Right cardiac atrium (tissue), 5 donors: ENCODE data around the gene TCHH. TPM values are rescaled to one million over a fixed set of nuclear protein-coding genes. Genes with fewer than 3 reads are reported as not detected.

Experiments used
- ATAC-seq, 2 donors: fragments of 200-7000 bp; cut with Tn5 transposase; one replicate each; pipeline versions ENCODE4 v1.8.0 to v1.9.1; 2020; ENCODE audit warnings: moderate library complexity in 2 of 2, mild to moderate bottlenecking in 1 of 2
- DNase-seq, 3 donors: peaks; one replicate each; pipeline ENCODE4 v3.0.0-alpha.2; 2020
- H3K27ac ChIP-seq: one replicate; pipeline ENCODE4 v1.5.1; 2013; ENCODE audit warnings: mild to moderate bottlenecking, low read length, control low read depth, moderate library complexity
- H3K27me3 ChIP-seq: one replicate; pipeline ENCODE4 v1.6.1; 2013; ENCODE audit not compliant: control insufficient read depth, insufficient read depth
- H3K4me1 ChIP-seq: one replicate; pipeline ENCODE4 v1.6.1; 2013; ENCODE audit warnings: low read length; ENCODE audit not compliant: control insufficient read depth, insufficient read depth
- H3K4me3 ChIP-seq: one replicate; pipeline ENCODE4 v1.5.1; 2013; ENCODE audit warnings: low read length, control low read depth
- H3K9me3 ChIP-seq: one replicate; pipeline ENCODE4 v1.6.1; 2013; ENCODE audit warnings: low read length; ENCODE audit not compliant: control insufficient read depth
- WGBS: extraction: QIAGEN DNeasy Blood & Tissue Kit; methylation state at CpG from one replicate; pipeline ENCODE4 v1.1.7; 2013; 5-methylcytosine and 5-hydroxymethylcytosine counted together
- intact Hi-C, 4 donors: fragments of 100-400 bp; cut with DNase I; formaldehyde crosslinking; loops; one replicate each; pipeline versions ENCODE4 v1.11.0 to v1.14.0; 2022 to 2023
- long read RNA-seq, 4 donors: library from polyadenylated mRNA; unstranded; transcript quantifications; one replicate each; pipeline ENCODE4 v2.0.0, GENCODE V29; 2020 to 2021
- polyA plus RNA-seq: library from polyadenylated mRNA; stranded (reverse); fragments of 200-250 nt; gene quantifications from one replicate; pipeline ENCODE4 v1.2.3, GENCODE V29; 2013
- total RNA-seq, 4 donors: library from RNA; stranded (reverse); fragmentation: NEBNext Ultra II Directional; extraction: Animal tissue kit (Norgen Biotek cat#: 25700); gene quantifications; one replicate each; pipeline ENCODE4 v1.2.1, GENCODE V29; 2021
- donor health status: healthy with polysubstance abuse.
- donor health status: DM: no; HTN: yes; CAD: no.
- donor health status: DM: no; HTN: no; CAD: no.
- donor health status: DM: no; HTN: yes; CAD: no; lungs with severe emphysema.
- donor health status: DM: yes; HTN: yes; CAD: no.

The TCHH gene, protein sequence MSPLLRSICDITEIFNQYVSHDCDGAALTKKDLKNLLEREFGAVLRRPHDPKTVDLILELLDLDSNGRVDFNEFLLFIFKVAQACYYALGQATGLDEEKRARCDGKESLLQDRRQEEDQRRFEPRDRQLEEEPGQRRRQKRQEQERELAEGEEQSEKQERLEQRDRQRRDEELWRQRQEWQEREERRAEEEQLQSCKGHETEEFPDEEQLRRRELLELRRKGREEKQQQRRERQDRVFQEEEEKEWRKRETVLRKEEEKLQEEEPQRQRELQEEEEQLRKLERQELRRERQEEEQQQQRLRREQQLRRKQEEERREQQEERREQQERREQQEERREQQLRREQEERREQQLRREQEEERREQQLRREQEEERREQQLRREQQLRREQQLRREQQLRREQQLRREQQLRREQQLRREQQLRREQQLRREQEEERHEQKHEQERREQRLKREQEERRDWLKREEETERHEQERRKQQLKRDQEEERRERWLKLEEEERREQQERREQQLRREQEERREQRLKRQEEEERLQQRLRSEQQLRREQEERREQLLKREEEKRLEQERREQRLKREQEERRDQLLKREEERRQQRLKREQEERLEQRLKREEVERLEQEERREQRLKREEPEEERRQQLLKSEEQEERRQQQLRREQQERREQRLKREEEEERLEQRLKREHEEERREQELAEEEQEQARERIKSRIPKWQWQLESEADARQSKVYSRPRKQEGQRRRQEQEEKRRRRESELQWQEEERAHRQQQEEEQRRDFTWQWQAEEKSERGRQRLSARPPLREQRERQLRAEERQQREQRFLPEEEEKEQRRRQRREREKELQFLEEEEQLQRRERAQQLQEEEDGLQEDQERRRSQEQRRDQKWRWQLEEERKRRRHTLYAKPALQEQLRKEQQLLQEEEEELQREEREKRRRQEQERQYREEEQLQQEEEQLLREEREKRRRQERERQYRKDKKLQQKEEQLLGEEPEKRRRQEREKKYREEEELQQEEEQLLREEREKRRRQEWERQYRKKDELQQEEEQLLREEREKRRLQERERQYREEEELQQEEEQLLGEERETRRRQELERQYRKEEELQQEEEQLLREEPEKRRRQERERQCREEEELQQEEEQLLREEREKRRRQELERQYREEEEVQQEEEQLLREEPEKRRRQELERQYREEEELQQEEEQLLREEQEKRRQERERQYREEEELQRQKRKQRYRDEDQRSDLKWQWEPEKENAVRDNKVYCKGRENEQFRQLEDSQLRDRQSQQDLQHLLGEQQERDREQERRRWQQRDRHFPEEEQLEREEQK (N-terminal part only)
- total RNA-seq (under 1 TPM; 0.03 to 0.11 (median 0.10) TPM), polyA plus RNA-seq (0.09 TPM)
- long read RNA-seq, donor 1 = 0 reads
- long read RNA-seq, donor 2 = 0 reads
- long read RNA-seq, donor 3, partial matches to known transcripts = 0 of 3 reads
- long read RNA-seq, donor 3, other reads (novel, unspliced or antisense) = 3 of 3 reads
- long read RNA-seq, donor 4 = 0 reads

DNA sequence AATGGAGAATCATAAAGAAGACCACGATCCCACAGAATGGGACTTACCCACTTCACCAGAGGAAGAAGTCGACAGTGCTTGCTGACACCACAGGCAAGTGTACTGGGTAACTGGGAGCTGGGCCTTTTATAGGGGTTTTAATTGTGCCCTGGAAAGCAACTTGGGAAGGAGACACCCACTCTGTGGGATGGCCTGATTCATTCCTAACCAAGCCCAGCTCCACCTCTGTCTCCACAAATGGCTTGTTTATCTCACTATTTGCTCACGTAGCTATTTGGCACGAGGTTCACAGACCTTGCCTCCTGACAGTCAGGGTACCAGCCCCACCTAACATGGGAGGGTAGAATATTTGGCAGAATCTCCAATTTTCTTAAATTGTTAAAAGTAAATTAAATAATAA, at the start of gene TCHH:
TCHH (minus strand) TSS at position 101 of the 400 bp plus-strand sequence. CDS start 1,364 bp downstream, outside the sequence.
- no peak for ATAC-seq
- Histone ChIP-seq H3K4me1 (peaks cover 13% of the 10 kb centered on the region), H3K27me3 (peaks cover 16% of the 10 kb centered on the region)

DNA sequence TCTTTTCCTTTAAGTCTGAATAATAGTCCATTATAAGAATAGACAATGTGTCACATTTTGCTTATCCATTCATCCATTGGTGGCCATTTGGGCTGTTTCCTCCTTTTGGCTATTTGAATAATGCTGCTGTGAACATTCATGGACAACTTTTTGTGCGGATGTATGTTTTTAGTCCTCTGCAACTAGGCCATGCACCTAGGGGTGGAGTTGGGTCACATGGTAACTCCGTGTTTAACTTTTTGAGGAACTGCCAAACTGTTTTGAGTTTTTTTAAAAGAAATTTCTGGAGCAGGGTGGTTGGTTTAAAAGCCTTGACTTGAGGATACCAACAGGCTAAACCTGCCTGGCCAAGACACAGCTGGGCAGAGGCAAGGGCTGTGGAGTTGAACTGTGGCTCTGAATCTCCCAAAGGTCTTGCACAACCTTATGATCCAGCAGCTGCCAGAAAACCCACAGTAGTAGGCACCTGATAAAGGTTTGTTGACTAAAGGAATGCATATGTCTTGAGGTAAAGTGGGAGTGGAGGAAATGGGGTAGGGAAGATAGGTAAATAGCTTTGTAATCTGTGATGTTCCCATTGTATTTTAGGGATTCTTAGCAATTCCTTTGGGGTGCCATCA, 49.4 kb upstream of the TCHH start:
- DNase-seq (no peak), ATAC-seq (no peak)
- peaks cover 7% of the 10 kb centered on the region for H3K4me1 ChIP-seq
- no peaks in the 10 kb centered on the region for H3K27me3 ChIP-seq
- no peak overlapping the region for H3K4me3 ChIP-seq
- WGBS = 61% methylated on average over 2 of the region's 2 CpGs
- intact Hi-C loops = no loop called here
- no peaks in the 10 kb centered on the region for H3K9me3 ChIP-seq
- H3K27ac ChIP-seq = no peak overlapping the region

More for the DNA sequence above, at the start of gene TCHH:
- no peak for DNase-seq
- intact Hi-C loops = no loop called here
- Histone ChIP-seq H3K27ac (no peak within 1 kb of the TSS), H3K4me3 (no peak within 1 kb of the TSS), H3K9me3 (no peaks in the 10 kb centered on the region)
- 53% methylated on average over 4 of the region's 4 CpGs for WGBS

GRCh38 chr1:152162792-152163463, 47.7 kb upstream of the TCHH start:
- peak in 1 of 2 donors; percentile 48 for ATAC-seq

GRCh38 chr1:152160576-152160975, 45.3 kb upstream of the TCHH start:
- intact Hi-C loops = no loop called here
- H3K27ac ChIP-seq = no peak overlapping the region
- H3K4me3 ChIP-seq = no peak overlapping the region
- H3K9me3 ChIP-seq = no peaks in the 10 kb centered on the region
- no peaks in the 10 kb centered on the region for H3K27me3 ChIP-seq
- 61% methylated on average over 3 of the region's 3 CpGs for WGBS
- DNase-seq = no peak
- no peaks in the 10 kb centered on the region for H3K4me1 ChIP-seq
- no peak for ATAC-seq

More at GRCh38 chr1:152162792-152163463, 47.7 kb upstream of the TCHH start:
- intact Hi-C loops = no loop called here
- 20% methylated on average over 1 of the region's 1 CpG for WGBS
- no peaks in the 10 kb centered on the region for H3K27me3 ChIP-seq
- no peak overlapping the region for H3K27ac ChIP-seq
- no peaks in the 10 kb centered on the region for H3K9me3 ChIP-seq
- no peak for DNase-seq
- H3K4me1 ChIP-seq = no peaks in the 10 kb centered on the region
- H3K4me3 ChIP-seq = no peak overlapping the region

GRCh38 chr1:152159144-152159543, 43.9 kb upstream of the TCHH start, which contains the start of gene RPTN:
RPTN (minus strand) TSS chr1:152159228; CDS start chr1:152157889, 1,339 bp downstream.
- H3K27me3 ChIP-seq = no peaks in the 10 kb centered on the region
- 88% methylated on average over 1 of the region's 1 CpG for WGBS
- H3K4me3 ChIP-seq = no peak within 1 kb of the TSS
- intact Hi-C loops = no loop called here
- H3K4me1 ChIP-seq = no peaks in the 10 kb centered on the region
- no peak for ATAC-seq
- H3K27ac ChIP-seq = no peak within 1 kb of the TSS
- no peaks in the 10 kb centered on the region for H3K9me3 ChIP-seq
- DNase-seq = no peak

- H3K4me1 ChIP-seq = no peaks in the 10 kb centered on the region
- intact Hi-C loops = no loop called here
- H3K9me3 ChIP-seq = no peaks in the 10 kb centered on the region
- ATAC-seq (no peak), DNase-seq (no peak)
- 72% methylated on average over 3 of the region's 3 CpGs for WGBS
- no peak overlapping the region for H3K27ac ChIP-seq
- no peaks in the 10 kb centered on the region for H3K27me3 ChIP-seq
- no peak overlapping the region for H3K4me3 ChIP-seq
Measured at GRCh38 chr1:152153996-152154395, 38.8 kb upstream of the TCHH start.

DNA sequence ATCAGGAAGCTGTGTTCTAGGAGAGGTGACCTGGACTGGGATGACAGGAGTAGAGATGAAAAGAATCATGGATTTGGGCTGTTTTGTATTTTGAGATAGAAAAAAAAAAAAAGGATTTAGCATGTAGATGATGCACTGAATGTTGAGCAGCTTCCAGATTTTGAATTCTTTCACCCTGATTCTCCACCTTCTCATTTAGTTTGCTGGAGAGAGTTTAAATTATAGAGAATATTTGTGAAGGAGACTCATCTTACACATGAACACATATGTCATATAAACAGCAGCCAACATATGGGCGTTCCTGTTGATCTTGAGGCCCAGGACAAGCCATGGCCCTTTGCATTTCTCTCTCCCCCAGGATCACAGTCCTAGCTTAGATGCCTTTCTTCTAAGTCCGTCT, 36.4 kb upstream of the TCHH start:
- Histone ChIP-seq H3K4me3 (no peak overlapping the region), H3K27me3 (no peaks in the 10 kb centered on the region), H3K9me3 (peaks cover 6% of the 10 kb centered on the region), H3K4me1 (no peaks in the 10 kb centered on the region), H3K27ac (no peak overlapping the region)
- no peak for ATAC-seq
- WGBS = 59% methylated on average over 2 of the region's 2 CpGs
- DNase-seq = no peak
- intact Hi-C loops = no loop called here

DNA sequence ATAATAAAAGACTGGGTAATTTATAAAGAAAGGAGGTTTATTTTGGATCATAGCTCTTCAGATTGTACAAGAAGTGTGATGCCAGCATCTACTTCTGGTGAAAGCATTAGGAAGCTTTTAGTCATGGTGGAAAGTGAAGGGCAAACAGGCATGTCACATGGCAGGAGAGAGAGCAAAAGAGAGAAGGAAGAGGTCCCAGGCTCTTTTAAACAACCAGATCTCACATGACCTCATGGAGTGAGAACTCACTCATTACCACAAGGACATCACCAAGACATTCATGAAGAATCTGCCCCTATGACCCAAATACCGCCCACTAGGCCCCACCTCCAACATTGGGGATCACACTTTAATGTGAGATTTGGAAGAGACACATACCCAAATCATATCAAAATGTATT, 33.7 kb upstream of the TCHH start:
- 48% methylated on average over 1 of the region's 1 CpG for WGBS
- ATAC-seq = no peak
- intact Hi-C loops = no loop called here
- H3K27ac ChIP-seq = no peak overlapping the region
- no peak for DNase-seq
- peaks cover 6% of the 10 kb centered on the region for H3K9me3 ChIP-seq
- H3K4me3 ChIP-seq = no peak overlapping the region
- H3K27me3 ChIP-seq = no peaks in the 10 kb centered on the region
- no peaks in the 10 kb centered on the region for H3K4me1 ChIP-seq

- ATAC-seq (no peak), DNase-seq (no peak)
- H3K4me1 ChIP-seq = no peaks in the 10 kb centered on the region
- WGBS = 59% methylated on average over 3 of the region's 3 CpGs
- no peak overlapping the region for H3K4me3 ChIP-seq
- no peaks in the 10 kb centered on the region for H3K27me3 ChIP-seq
- intact Hi-C loops = no loop called here
- peaks cover 6% of the 10 kb centered on the region for H3K9me3 ChIP-seq
- no peak overlapping the region for H3K27ac ChIP-seq
Measured at GRCh38 chr1:152148051-152148450, 32.8 kb upstream of the TCHH start.

DNA sequence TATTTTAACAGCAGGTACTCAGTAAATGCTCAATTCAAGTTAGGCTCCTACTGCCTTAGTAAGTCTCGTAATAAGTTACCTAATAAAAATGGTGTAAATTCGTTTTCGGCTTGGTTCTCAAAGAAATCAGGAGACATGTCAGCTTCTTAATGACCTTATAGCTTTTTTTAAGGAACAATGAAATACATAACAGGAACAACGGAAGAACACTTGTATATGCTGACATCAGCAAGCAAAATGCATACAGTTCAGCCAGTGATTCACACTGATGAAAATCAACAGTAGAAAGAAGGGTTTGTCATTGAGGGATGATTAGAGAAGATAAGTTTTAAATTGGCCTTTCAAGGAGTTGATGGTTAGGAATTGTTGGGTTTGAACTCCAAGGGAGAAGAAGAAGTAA, 30.5 kb upstream of the TCHH start:
- DNase-seq = no peak
- 72% methylated on average over 4 of the region's 4 CpGs for WGBS
- H3K4me1 ChIP-seq = no peaks in the 10 kb centered on the region
- no peak overlapping the region for H3K27ac ChIP-seq
- intact Hi-C loops = no loop called here
- no peak for ATAC-seq
- H3K4me3 ChIP-seq = no peak overlapping the region
- peaks cover 6% of the 10 kb centered on the region for H3K9me3 ChIP-seq
- peaks cover under 1% of the 10 kb centered on the region for H3K27me3 ChIP-seq
